HG03066 (cell line): ENCODE results near the gene FKRP.
"Not testable (repeated sequence)": the region's sequence is repeated elsewhere in the genome, so short reads cannot be mapped to it uniquely, and the experiment has no call there.

Experiments
- ATAC-seq: cut with Tn5 transposase; IDR thresholded peaks from one replicate; pipeline ENCODE4 v1.9.1; 2021; ENCODE audit warnings: low read depth; ENCODE audit not compliant: unreplicated experiment

Gene FKRP

GRCh38 chr19:46755077-46755852 lies 9.4 kb downstream of the FKRP start:
- no peak for ATAC-seq

GRCh38 chr19:46755853-46756543 lies 10.1 kb downstream of the FKRP start:
- no peak for ATAC-seq

GRCh38 chr19:46756544-46756888 lies 10.7 kb downstream of the FKRP start:
- ATAC-seq, result no peak

GRCh38 chr19:46759206-46759605 lies 13.3 kb downstream of the FKRP start:
- no peak for ATAC-seq

GRCh38 chr19:46759817-46760333 lies 14.0 kb downstream of the FKRP start:
- ATAC-seq, result no peak

GRCh38 chr19:46760363-46760762 lies 14.5 kb downstream of the FKRP start:
- no peak for ATAC-seq

- ATAC-seq, result not testable (repeated sequence)
Measured at GRCh38 chr19:46760897-46761296, 15.0 kb downstream of the FKRP start.

GRCh38 chr19:46761418-46761831 lies 15.6 kb downstream of the FKRP start:
- no peak for ATAC-seq

- no peak for ATAC-seq
Measured at GRCh38 chr19:46762245-46762890, 16.5 kb downstream of the FKRP start.

- no peak for ATAC-seq
Measured at GRCh38 chr19:46764817-46765291, 19.0 kb downstream of the FKRP start.

- no peak for ATAC-seq
Measured at GRCh38 chr19:46766569-46767317, 20.9 kb downstream of the FKRP start.

- not testable (repeated sequence) for ATAC-seq
Measured at GRCh38 chr19:46768746-46769145, 22.9 kb downstream of the FKRP start.

GRCh38 chr19:46772170-46773017 lies 26.5 kb downstream of the FKRP start:
- ATAC-seq, result no peak

- ATAC-seq, result no peak
Measured at GRCh38 chr19:46773018-46773399, 27.2 kb downstream of the FKRP start.

- ATAC-seq, result no peak
Measured at GRCh38 chr19:46775642-46776258, 29.9 kb downstream of the FKRP start.

- no peak for ATAC-seq
Measured at GRCh38 chr19:46776927-46777911, 31.4 kb downstream of the FKRP start.

- ATAC-seq, result not testable (repeated sequence)
Measured at GRCh38 chr19:46777956-46778645, 32.2 kb downstream of the FKRP start.
